GOT3 (cell line): ENCODE results near the gene NCK2.

Source experiments
- DNase-seq: peaks from one replicate; lab custom pipeline; 2025; ENCODE audit warnings: mixed read lengths; lab: John Stamatoyannopoulos, UW

The NCK2 gene

DNA sequence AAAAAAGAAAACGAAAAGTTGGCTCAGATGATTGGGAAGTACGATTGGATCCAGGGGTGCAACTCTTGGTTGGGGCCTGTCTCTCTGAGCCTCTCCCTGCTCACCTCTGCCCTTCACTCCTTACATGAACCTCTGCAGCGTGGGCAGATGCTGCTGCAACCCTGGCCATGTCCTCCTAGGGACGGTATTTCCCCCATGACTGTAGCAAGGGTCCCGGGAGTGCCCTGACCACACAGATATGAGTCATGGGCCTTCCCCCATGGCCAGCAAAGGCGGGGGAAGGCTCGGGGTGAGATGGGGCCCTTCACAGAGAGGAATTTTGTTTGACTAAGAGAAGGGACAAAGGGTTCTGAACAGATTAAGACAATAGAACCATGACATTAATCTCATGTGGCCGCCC, 129.0 kb downstream of the NCK2 start:
- DNase-seq, result no peak

DNA sequence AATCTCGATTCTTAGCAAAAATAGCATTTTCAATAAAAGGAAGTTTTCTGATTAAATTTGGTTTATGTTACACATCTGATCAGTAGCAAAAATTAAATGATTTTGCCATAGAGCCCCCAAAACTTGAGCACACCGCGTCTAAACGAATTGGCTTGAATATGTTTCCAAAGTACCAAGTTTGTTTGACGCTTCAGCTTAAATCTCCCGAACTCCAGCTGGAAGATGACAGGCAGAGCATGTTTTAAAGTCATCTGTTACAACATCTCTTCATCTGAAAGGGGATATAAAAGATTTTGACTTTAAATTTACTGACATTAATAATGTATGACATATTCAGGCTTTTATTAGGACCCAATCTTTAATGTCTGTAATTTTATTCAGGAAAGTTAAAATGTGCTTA, 129.8 kb downstream of the NCK2 start:
- DNase-seq, result no peak

DNA sequence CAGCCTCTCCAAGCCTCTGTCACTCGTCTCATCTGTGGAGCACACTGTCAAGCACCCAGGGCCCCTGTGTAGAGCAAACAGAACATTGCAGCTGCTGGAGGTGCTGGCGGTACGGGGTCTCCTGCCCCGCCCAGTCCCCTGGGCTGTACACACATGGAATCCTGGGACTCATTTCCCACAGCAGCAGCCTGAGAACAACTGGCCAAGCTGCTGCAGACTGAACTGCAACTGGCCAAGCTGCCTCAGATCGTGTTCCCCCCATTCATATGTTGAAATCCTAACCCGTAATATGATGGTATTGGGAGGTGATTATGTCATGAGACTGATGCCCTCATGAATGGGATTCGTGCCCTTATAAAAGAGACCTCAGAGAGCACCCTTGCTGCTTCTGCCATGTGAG, 130.5 kb downstream of the NCK2 start:
- no peak for DNase-seq

DNA sequence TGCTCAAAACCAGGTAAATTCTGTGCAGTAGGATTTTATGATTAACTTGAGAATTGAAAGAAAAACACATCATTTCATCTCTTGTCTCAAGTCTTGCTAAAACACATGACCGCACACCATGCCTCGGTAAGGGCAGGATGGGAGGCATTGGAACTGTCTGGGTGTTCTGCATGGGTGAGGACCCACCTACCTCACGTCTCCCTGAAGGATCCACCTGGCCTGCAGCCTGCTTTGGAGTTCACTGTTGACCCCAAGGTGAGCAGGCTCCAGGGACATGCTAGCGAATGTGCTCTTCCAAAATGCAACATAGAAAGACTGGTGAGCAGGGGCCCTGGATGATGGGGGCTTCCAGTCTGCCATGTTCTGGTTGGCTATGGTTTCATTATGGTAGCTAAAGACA, 131.5 kb downstream of the NCK2 start:
- DNase-seq, result no peak

DNA sequence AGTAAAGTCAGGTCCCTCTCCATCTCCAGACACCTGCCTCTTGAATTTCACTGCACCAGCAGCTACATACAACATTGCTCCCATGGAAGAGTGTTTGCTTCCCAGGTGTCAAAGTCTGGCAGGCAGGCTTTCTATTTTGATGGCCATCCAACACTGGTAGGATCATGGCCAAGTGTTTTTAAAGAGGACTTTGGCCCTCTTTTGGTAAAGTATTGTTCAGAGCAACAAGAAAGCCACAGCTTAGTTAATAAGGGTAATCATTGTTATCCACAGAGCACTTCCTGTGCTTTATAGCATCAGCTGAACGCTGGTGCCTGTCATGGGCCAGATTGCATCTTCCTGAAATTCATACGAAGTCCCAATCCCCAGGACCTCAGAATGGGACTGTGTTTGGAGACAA, 133.2 kb downstream of the NCK2 start:
- no peak for DNase-seq

DNA sequence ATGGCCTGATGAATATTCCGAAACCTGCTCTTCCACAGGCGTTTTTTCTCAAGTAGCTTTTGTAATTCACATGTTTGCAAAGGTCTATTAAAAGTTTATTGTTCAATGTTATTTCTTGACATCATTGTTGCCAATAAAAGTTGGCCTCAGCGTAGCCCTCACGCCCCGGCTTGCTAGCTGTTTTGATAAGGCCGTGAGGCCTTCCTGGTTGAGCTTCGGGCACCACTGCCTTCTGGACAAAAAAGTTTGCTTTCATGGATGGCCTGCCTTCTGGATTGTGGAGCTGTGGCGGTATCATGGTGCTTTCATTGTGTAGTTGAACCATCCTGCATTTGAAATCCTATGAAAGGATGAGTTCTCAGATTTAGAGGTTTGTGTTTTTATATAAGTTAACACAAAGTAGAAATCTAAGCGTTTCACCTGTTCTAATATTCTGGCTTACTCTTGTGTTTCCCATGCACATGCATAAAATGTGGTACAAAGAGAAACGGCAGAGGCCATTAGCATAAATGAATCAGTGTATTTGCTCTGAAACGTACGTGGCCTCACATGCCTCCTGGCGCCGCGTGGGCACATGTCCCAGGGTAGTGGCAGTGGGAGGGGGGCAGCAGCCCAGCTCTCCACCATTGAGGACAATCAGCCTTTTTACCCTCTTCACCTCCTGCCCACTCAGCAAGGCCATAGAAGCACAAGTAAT, 134.5 kb downstream of the NCK2 start:
- DNase-seq, result no peak

DNA sequence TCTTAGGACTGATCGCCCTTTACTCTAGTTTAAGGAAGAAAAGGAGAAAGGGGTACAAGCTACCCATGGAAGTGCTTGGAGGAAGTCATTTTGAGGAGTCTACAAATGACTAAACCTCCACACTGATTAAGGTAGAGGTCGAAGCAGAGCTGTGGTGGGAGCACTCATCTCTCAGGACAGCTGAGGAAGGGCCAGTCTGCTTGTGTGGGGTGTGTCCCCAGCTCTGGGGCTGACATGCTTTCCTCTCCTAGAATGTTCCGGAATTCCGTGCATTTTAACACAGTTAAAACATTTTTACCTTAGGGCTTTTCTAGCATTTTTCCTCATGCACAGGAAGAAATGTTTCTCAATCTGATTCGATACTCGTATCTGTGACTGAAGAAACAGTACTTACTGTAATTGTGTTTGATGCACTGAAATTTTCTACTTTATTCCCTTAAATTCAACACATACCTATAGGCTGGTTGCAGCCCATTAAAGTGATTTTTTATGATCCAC, 135.1 kb downstream of the NCK2 start:
- no peak for DNase-seq

DNA sequence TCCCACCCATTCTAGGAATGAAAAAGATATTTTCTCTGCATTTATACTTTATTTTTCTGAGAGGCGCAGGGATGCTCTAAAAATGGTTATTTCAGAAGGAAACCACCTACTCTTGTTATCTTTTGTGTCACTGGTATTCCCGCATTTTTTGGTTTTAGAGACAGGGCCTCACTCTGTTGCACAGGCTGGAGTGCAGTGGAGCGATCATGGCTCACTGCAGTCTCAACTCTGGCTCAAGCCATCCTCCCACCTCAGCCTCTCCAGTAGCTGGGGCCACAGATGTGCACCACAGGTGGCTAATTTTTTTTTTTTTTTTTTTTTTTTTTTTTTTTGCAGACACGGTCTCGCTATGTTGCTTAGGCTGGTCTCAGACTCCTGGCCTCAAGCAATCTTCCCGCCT, 135.9 kb downstream of the NCK2 start:
- DNase-seq, result no peak

DNA sequence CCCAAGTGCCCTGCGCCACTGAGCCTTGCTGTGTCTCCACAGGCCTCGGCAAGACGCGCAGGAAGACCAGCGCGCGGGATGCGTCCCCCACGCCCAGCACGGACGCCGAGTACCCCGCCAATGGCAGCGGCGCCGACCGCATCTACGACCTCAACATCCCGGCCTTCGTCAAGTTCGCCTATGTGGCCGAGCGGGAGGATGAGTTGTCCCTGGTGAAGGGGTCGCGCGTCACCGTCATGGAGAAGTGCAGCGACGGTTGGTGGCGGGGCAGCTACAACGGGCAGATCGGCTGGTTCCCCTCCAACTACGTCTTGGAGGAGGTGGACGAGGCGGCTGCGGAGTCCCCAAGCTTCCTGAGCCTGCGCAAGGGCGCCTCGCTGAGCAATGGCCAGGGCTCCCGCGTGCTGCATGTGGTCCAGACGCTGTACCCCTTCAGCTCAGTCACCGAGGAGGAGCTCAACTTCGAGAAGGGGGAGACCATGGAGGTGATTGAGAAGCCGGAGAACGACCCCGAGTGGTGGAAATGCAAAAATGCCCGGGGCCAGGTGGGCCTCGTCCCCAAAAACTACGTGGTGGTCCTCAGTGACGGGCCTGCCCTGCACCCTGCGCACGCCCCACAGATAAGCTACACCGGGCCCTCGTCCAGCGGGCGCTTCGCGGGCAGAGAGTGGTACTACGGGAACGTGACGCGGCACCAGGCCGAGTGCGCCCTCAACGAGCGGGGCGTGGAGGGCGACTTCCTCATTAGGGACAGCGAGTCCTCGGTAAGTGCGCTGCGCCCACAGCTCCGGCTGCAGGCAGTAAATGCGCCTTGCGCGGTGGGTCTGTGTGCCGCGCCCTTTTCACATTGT, 136.8 kb downstream of the NCK2 start:
- DNase-seq, result no peak

DNA sequence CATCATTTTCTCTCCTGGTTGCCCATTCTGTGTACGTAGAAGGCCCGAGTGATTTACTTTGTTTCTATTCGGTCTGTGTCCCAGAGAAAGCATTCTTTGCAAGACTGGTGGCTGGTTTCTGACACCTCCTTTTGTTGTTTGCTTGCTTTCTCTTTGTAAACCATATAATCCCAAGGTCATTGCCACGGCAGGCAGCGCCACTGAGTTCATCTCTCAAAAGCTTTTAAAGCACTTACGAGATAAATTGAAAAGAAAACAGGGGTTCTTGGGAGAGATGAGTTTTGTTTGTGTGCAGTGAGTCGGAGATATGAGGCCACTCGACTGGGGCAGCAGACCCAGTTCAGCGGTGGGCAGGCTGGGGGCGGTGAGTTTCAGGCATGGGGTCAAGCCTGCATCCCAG, 137.6 kb downstream of the NCK2 start:
- no peak for DNase-seq

DNA sequence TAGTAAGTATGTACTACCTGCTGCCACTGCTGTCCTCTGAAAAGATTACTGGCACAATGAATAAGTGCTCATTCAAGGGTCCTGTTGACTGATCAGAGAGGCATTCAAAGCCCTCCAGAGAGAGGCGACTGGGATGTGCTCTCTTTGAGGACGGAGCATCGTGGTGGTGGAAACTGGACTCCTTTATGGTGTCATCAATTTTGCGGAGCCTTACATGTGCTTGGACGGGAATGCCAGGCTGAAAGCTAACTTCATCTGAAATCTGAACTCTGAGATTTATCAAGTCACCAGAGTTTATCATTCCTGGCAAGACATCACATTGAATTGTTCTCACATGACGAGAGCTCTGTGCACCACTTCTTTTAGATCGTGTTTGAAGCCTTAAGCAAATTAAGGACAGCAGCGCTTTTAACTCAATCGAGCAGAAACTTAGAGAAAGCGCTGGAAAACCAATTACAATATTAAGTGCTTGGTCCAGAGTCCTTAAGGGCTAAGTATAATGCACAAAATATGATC, 138.3 kb downstream of the NCK2 start:
- no peak for DNase-seq

DNA sequence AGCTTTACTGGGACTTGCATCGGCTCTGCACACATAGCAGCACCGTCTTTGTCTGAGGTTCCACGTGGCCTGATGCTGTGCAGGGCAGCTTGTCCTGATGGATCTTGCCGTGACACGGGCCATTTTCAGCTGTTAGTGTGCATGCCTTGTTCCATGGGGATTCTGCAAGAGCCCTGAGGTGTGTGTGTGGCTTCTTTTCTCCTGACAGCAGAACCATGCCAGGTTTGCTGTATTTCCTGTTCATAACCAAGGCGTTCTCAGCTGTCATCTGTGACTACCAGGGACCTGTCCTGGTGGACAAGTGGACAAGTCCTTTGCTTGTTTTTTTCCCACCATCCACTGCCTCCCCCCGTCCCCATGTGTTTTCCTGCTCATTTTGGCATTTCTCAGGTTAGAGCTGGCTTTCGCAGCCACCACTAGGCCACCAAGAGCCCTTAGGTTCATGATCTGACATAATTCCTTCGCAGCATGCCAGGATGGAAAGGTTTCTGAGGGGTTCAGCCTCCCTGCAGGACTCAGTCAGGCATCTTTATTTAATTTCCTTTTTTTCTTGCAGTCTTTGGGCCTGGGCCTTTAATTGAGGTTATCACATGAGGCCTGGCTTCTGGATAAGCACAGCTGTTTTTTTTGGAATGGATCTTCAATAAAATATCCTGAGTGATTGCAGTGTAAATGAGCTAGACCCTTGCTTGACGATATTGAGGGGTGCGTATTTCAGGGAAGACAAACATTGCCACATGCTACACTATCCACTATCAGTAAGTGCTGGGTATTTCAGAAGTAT, 139.4 kb downstream of the NCK2 start:
- no peak for DNase-seq

DNA sequence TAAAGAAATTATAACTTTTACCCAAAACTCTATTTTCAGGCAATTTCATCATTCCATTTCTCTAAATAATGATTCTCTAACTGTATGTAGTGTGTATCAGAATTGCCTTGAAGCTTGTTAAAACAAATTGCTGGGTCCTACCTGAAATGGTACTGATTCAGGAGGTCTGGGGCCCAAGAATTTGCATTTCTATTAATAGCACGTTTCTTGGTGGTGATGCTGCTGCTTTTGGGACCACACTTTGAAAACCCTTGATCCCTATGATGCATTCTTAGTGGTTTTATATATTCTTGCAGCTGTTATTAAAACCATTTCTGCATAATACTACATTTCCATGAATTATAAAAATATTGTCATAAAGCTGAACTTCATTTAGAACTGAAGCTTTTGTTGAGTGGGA, 140.7 kb downstream of the NCK2 start:
- DNase-seq, result no peak

DNA sequence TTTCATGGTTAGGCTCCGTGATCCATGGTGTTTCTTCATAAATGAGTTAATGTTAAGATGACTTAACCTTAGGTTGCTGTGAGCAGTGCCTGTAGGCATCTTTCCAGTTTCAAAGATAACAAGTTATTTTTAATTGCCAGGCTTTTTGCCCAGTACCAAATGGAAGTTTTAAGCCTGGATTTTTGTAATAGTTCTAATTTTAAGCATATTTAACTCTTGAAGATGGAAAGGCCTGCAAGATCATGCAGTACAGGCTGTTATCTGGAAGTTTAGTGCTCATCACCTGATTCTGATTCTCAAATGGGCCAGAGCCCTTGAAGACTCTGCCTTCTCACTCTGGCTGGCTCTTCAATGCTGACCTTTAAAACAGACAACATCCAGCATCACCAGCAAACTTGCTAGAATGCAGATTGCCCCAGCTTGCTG, 141.3 kb downstream of the NCK2 start:
- no peak for DNase-seq

DNA sequence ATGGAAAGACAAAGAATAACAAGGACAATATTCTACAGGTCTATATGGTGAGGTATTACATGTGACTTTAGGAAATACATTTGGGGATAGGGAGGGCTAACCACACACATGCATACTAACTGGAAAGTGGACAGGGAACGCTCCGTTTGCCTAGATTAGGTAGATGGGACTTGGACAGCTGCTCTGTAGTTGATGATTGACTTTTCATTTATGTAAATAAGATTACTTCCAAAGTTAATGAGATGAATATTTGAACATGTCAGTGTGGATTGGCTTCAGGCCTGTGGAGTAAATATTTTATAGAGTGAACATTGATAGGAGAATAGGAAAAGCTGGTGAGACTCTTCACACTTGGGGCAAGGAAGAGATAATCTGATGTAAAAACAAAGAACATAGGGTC, 142.0 kb downstream of the NCK2 start:
- DNase-seq, result no peak

DNA sequence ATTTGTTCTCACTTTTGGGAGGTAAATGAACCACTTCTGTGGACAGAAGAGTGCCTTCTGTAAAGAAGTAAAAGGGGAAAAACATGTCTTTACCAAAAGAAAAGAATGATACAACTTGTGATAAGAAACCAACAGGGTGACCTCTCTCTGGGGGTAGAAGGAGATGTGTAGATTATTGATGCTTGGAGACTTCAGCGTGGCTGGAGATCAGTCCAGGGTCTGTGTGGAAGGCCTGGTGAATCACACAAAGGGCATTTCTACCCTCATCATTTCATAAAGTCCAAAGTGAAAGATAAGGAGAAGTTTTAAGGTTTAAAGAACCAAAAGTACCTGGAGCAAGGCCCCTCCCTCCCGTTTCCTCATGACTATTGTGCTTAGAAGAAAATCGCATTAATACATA, 142.5 kb downstream of the NCK2 start:
- DNase-seq, result no peak

DNA sequence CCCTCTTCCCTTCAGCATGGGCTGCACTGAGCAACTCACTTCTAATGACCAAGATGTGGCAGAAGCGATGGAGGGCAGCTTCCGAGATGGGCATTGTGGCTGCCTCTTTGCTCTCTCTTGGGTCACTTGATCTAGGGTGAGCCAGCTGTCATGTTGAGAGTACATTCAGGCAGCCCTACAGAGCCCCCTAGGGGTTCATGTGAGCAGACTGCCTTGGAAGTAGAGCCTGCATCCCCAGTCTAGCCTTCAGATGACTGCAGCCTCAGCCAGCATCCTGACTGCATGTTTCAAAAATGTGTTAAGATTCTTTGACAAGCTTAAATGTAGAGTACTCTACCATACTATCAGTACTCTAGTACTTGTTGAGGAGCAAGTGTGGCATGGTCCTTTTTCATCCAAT, 143.9 kb downstream of the NCK2 start:
- no peak for DNase-seq

DNA sequence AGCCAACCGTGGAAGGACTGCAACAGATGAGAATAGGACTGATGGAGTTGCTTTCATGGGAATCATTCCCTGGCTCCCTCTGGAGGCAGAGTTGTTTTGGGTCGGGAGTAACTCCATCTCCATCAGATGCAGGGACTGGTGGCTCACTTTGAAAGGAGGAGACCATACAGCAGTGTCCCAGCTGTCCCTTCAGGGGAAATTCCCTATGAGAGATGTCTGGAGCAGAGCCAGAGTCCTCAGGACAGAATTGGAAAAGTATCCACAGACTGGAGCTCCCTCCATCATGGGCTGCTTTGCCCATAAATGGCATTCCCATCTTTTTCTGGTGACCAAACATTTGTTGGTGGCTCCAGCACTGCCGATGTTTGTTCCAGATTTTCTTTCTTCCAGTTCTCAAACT, 144.3 kb downstream of the NCK2 start:
- DNase-seq, result no peak

DNA sequence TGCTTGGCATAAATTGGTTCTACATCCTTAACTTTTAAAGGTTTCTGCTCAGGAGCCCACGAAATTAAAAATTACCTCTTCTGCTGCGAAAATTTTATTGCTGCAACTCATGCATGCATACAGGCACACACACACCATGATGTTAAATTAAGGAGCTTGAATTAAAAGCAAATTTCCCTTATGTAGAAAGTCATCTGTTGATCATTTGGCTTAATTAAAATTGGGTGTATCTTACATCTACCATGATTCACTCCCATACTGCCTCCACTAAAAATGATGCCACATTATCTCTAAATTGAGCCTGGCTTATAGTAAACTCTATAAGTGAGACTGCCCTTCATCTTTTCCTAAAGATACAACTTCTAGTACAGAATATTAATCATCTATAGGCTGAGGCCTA, 145.4 kb downstream of the NCK2 start:
- no peak for DNase-seq

DNA sequence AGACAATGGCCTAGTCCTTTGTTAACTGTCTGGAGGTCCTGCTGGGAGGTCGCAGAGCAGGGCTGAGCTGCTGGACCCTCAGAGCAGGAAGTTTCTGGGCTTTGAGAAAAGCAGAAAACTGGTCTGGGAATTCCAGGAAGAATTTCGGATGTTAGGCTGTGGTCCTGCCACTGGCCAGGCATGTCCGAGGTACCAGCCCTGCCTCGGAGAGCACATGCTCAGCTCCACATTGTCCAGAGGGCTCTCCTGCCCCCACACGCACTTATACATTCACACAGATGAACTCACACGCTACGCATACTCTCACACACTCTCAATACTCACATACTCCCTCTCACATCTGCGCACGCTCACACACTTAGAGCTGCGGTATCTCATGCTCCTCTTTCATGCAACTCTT, 146.1 kb downstream of the NCK2 start:
- no peak for DNase-seq

DNA sequence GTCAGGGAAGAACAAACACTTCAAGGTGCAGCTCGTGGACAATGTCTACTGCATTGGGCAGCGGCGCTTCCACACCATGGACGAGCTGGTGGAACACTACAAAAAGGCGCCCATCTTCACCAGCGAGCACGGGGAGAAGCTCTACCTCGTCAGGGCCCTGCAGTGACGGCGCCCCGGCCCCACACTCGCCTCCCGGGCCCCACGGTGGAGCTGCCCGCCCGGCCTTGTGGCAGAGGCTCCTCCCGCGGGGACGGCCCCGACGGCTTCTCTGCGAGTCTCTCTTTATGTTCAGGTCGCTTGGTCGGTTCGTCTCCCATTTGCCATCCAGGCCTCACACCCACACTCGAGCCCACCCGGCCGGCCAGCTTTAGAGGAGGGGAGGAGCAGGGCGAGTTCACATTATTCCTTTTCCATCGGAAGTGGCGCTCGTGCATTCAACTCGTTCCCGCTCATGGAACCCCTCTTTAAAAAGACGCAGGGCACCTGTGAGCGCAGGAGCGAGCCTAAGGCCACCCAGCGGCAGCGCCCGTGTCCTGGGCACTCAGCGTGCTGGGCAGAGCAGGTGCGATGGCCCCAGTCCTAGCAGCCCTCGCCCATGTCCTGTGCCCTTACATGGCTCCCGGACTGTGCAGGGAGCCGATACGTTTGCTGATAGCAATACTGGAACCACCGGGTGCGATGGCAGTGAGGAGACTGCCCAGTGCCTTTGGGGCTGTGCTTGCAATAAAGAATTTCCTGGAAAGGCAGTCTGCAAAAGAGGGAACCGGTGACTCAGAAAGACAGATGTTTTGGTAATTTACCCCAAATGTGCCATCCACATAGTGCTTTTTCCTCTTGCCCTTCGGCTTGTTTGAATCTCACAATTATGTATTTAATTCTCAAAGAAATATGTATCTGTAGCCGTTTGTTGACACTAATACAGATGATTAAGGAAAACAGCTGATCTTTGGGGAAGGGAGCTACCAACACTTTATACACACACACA, 148.6 kb downstream of the NCK2 start:
- no peak for DNase-seq
